Measurements from ENCODE around the gene PARVG.

DNA sequence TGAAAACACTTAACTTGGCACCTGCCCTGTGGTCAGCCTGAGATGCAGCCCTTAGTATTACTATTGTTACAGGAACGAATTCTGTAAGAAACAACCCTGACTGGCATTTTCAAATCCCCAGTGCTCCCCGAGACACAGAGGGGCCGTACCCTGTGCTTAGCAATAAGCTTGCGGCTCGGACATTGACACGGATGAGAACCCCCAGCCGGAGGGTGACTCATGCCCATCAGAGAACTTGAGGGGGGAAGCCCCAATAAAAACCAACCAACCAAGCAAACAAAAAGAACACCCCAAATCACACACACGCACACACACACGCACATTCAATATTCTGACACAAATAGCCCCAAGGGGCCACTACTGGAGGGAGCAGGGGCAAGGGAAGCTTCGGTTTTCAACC is 68.2 kb downstream of the PARVG start:
- no peak for TF ChIP-seq HDAC6 (IDR thresholded peaks at IDR 0.05; ENCODE audit: low read depth, low read length)
- no peak for TF ChIP-seq NR1H2 (CRISPR knock-in tag; IDR thresholded peaks at IDR 0.05)
- TF ChIP-seq, protein P1, sequence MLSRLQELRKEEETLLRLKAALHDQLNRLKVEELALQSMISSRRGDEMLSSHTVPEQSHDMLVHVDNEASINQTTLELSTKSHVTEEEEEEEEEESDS (CRISPR knock-in tag; IDR thresholded peaks at IDR 0.05) = no peak
- TF ChIP-seq, protein P2, sequence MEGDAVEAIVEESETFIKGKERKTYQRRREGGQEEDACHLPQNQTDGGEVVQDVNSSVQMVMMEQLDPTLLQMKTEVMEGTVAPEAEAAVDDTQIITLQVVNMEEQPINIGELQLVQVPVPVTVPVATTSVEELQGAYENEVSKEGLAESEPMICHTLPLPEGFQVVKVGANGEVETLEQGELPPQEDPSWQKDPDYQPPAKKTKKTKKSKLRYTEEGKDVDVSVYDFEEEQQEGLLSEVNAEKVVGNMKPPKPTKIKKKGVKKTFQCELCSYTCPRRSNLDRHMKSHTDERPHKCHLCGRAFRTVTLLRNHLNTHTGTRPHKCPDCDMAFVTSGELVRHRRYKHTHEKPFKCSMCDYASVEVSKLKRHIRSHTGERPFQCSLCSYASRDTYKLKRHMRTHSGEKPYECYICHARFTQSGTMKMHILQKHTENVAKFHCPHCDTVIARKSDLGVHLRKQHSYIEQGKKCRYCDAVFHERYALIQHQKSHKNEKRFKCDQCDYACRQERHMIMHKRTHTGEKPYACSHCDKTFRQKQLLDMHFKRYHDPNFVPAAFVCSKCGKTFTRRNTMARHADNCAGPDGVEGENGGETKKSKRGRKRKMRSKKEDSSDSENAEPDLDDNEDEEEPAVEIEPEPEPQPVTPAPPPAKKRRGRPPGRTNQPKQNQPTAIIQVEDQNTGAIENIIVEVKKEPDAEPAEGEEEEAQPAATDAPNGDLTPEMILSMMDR (IDR thresholded peaks at IDR 0.05 in 2 of 3, conservative IDR thresholded peaks at IDR 0.05 in 1 of 3; ENCODE audit: insufficient read depth in 2 of 3, low read depth in 1 of 3, low read length in 3 of 3) = no peak
- no peak for TF ChIP-seq ZFP1 (CRISPR knock-in tag; IDR thresholded peaks at IDR 0.05)

Measured in K562 (cell line).